Activated naive CD8-positive, alpha-beta T cell treated with anti-CD3 and anti-CD28 coated beads for 36 hours (primary cell): ENCODE measurements around the gene TBRG1. TPM values are rescaled to one million over a fixed set of nuclear protein-coding genes. Genes with fewer than 3 reads are reported as not detected.

Experiments used
- DNase-seq: peaks from one replicate; pipeline ENCODE4 v3.0.0; 2021
- H3K27ac Mint-ChIP-seq: one replicate; pipeline ENCODE4 v1.8.0; 2022; ENCODE audit warnings: mild to moderate bottlenecking, moderate library complexity, mixed read lengths
- H3K27me3 Mint-ChIP-seq: one replicate; pipeline ENCODE4 v1.8.0; 2022; ENCODE audit warnings: mild to moderate bottlenecking, mixed read lengths
- H3K36me3 Mint-ChIP-seq: one replicate; pipeline ENCODE4 v1.8.0; 2021; ENCODE audit warnings: mild to moderate bottlenecking, mixed read lengths
- H3K4me1 Mint-ChIP-seq: one replicate; pipeline ENCODE4 v1.8.0; 2021; ENCODE audit warnings: mixed read lengths
- H3K4me3 Mint-ChIP-seq: one replicate; pipeline ENCODE4 v1.8.0; 2022; ENCODE audit warnings: mild to moderate bottlenecking, moderate library complexity, mixed read lengths
- H3K9me3 Mint-ChIP-seq: one replicate; pipeline ENCODE4 v1.8.0; 2022; ENCODE audit warnings: mixed read lengths
- total RNA-seq, 2 experiments: library from RNA; stranded (reverse); gene quantifications; one replicate each; pipeline ENCODE4 v1.2.3, GENCODE V29; 2021

The TBRG1 gene
- total RNA-seq, 2 experiments from 2014 or later = 37.8 to 38.2 TPM

GRCh38 chr11:124639186-124639585 lies 16.5 kb downstream of the TBRG1 start:
- no peak overlapping the region for H3K27ac Mint-ChIP-seq
- H3K4me1 Mint-ChIP-seq = no peaks in the 10 kb centered on the region
- H3K9me3 Mint-ChIP-seq = no peaks in the 10 kb centered on the region
- peaks cover 11% of the 10 kb centered on the region for H3K36me3 Mint-ChIP-seq
- no peak overlapping the region for H3K4me3 Mint-ChIP-seq
- H3K27me3 Mint-ChIP-seq = no peaks in the 10 kb centered on the region
- no peak for DNase-seq

DNA sequence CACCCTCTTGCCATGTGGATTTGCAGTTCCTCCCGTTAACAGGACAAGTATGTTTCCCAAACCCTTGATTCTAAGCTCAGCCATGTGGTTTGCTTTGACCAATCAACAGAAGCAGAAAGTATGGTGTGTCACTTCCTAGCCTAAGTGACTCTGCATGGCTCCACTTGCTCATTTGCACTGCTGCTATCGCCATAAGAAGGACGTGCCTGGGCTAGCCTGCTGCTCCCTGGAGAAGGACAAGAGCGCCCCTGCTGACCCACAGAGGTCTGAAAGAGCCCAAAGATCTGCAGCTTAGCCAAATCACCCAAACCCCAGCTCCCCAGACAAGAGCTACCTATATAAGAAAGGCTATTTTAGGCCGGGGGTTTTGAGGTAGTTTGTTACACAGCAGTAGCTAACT lies 18.0 kb downstream of the TBRG1 start:
- DNase-seq = no peak
- peaks cover 11% of the 10 kb centered on the region for H3K36me3 Mint-ChIP-seq
- H3K9me3 Mint-ChIP-seq = no peaks in the 10 kb centered on the region
- H3K4me3 Mint-ChIP-seq = no peak overlapping the region
- H3K4me1 Mint-ChIP-seq = no peaks in the 10 kb centered on the region
- H3K27ac Mint-ChIP-seq = no peak overlapping the region
- no peaks in the 10 kb centered on the region for H3K27me3 Mint-ChIP-seq

DNA sequence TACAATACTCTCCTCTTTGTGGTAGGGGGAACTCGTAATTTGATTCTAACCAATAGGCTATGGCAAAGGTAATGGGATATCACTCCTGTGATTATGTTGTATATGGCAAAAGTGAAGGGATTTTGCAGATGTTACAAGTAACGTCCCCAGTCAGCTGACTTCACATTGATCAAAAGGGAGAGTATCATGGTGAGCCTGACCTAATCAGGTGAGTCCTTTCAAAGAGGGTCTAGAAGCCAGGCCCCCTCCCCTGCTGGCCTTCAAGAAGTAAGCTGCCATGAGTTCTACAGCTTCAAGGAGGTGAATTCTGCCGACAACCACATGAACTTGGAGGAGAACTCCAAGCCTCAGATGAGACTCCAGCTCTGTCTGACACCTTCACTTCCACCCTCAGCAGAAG lies 20.0 kb downstream of the TBRG1 start:
- no peaks in the 10 kb centered on the region for H3K27me3 Mint-ChIP-seq
- H3K36me3 Mint-ChIP-seq = peaks cover 4% of the 10 kb centered on the region
- no peaks in the 10 kb centered on the region for H3K9me3 Mint-ChIP-seq
- no peak for DNase-seq
- no peak overlapping the region for H3K4me3 Mint-ChIP-seq
- no peaks in the 10 kb centered on the region for H3K4me1 Mint-ChIP-seq
- no peak overlapping the region for H3K27ac Mint-ChIP-seq

GRCh38 chr11:124643042-124643604 lies 20.5 kb downstream of the TBRG1 start:
- H3K36me3 Mint-ChIP-seq = peaks cover 2% of the 10 kb centered on the region
- H3K27me3 Mint-ChIP-seq = no peaks in the 10 kb centered on the region
- no peak overlapping the region for H3K4me3 Mint-ChIP-seq
- H3K4me1 Mint-ChIP-seq = no peaks in the 10 kb centered on the region
- no peak overlapping the region for H3K27ac Mint-ChIP-seq
- DNase-seq = no peak
- no peaks in the 10 kb centered on the region for H3K9me3 Mint-ChIP-seq

- no peak for DNase-seq
- no peaks in the 10 kb centered on the region for H3K4me1 Mint-ChIP-seq
- H3K27me3 Mint-ChIP-seq = no peaks in the 10 kb centered on the region
- H3K9me3 Mint-ChIP-seq = no peaks in the 10 kb centered on the region
- no peak overlapping the region for H3K4me3 Mint-ChIP-seq
- H3K36me3 Mint-ChIP-seq = peaks cover 2% of the 10 kb centered on the region
- no peak overlapping the region for H3K27ac Mint-ChIP-seq
These were observed 21.2 kb downstream of the TBRG1 start for GRCh38 chr11:124643605-124644425.

GRCh38 chr11:124644426-124645280 lies 22.0 kb downstream of the TBRG1 start:
- peaks cover 2% of the 10 kb centered on the region for H3K36me3 Mint-ChIP-seq
- H3K27me3 Mint-ChIP-seq = no peaks in the 10 kb centered on the region
- H3K9me3 Mint-ChIP-seq = no peaks in the 10 kb centered on the region
- no peak overlapping the region for H3K27ac Mint-ChIP-seq
- H3K4me1 Mint-ChIP-seq = no peaks in the 10 kb centered on the region
- H3K4me3 Mint-ChIP-seq = no peak overlapping the region
- DNase-seq = no peak

DNA sequence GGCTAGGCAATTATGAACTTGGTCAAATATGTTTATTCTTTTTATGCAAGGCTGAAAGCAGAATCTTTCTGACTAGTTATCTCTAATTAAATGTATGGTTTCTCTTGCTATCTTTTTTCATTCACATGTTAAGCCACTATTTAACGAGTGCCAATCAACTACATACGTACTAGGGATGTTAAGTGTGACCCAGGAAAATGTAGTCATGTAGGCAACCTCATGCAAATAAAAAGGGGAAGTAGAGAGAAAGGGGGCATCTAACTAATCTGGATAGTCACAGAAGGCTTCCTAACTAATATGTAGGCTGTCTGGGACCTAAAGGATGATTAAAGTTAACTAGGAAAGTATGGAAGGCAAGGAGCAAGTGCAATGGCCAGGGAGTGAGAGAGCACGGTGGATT lies 23.5 kb downstream of the TBRG1 start:
- Mint-ChIP-seq H3K27me3 (no peaks in the 10 kb centered on the region), H3K27ac (no peak overlapping the region), H3K4me3 (no peak overlapping the region), H3K36me3 (no peaks in the 10 kb centered on the region), H3K9me3 (no peaks in the 10 kb centered on the region), H3K4me1 (no peaks in the 10 kb centered on the region)
- DNase-seq = no peak

- no peak overlapping the region for H3K27ac Mint-ChIP-seq
- H3K4me3 Mint-ChIP-seq = no peak overlapping the region
- no peak for DNase-seq
- H3K36me3 Mint-ChIP-seq = peaks cover 5% of the 10 kb centered on the region
- H3K9me3 Mint-ChIP-seq = no peaks in the 10 kb centered on the region
- no peaks in the 10 kb centered on the region for H3K4me1 Mint-ChIP-seq
- H3K27me3 Mint-ChIP-seq = no peaks in the 10 kb centered on the region
These were observed 25.9 kb downstream of the TBRG1 start for GRCh38 chr11:124648610-124649009.

DNA sequence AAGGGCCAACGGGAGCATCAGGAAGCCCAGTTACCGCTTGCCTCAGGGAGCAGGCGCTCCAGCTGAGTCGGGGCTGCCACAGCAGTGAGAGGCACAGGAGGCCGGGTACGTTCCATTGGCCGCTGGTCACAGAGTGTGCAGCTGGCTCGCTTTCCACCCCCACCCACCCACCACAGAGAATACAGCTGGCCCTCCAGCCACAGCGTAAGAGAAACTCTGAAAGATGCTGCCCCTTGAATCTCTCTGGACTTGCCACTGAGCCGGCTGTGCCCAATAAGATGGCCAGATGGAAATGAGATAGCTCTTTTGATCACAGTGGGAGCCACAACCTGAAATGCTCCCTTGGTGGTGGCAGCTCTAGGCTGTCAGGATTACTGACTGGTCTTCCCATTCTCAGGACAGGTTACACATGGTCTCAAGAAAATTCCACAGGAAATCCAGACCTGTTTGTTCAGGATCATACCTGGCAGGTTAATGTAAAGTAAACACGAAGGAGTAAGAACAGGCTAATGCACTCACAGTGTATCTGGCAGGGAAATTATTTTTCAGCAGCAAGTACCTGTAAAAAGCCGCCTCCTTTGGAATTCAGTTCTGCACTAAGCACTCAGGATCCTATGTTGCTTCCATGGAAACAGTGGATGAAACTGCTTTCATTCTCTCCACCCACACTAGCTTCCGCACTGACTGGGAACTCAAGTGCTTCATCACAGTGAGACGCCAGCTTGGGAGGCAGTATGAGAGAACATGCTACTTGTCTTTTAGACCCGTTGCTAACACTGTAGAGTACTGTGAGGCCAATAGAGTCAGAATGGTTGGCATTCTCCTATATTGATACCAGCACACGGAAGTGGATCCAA lies 34.3 kb downstream of the TBRG1 start:
- peaks cover 7% of the 10 kb centered on the region for H3K36me3 Mint-ChIP-seq
- H3K4me3 Mint-ChIP-seq = no peak overlapping the region
- H3K9me3 Mint-ChIP-seq = no peaks in the 10 kb centered on the region
- H3K27me3 Mint-ChIP-seq = no peaks in the 10 kb centered on the region
- DNase-seq = no peak
- H3K27ac Mint-ChIP-seq = no peak overlapping the region
- no peaks in the 10 kb centered on the region for H3K4me1 Mint-ChIP-seq

DNA sequence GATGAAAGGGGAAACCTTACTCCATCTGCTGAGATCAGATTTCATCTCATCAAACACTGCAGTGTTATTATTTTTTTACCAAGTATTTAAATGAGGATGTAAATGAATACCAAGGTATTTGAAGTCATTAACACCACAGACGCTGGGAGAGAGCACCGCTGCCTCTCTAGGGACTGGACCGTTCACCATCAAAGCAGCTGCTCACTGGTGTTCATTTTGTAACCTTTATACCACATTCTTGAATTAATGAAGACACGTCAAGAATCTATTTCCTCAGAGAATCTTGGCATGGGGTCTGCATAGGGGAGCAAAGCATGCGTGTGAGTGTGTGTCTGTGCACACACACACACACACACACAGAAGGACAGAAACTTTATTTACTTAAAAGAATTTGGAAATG lies 35.2 kb downstream of the TBRG1 start:
- no peaks in the 10 kb centered on the region for H3K27me3 Mint-ChIP-seq
- H3K9me3 Mint-ChIP-seq = no peaks in the 10 kb centered on the region
- peaks cover 4% of the 10 kb centered on the region for H3K36me3 Mint-ChIP-seq
- no peak for DNase-seq
- H3K27ac Mint-ChIP-seq = no peak overlapping the region
- H3K4me3 Mint-ChIP-seq = no peak overlapping the region
- H3K4me1 Mint-ChIP-seq = no peaks in the 10 kb centered on the region

DNA sequence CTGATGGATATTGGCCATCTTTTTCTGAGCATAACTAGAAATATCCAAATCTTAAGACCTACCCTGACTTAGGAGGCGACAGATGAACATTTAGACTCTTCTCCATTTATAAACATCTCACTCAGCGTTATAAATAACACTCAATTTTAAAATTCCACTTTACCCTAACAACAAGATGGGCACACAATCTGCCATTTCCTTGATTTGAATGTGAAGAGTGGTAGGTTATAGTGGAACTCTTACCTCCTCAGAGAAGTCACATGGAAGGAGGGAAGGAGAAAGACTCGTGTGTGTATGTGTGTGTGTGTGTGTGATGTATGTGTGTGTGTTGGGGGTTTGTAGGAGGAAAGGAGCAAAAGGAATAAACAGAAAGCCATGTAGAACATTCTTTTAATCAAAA lies 35.8 kb downstream of the TBRG1 start:
- H3K4me1 Mint-ChIP-seq = no peaks in the 10 kb centered on the region
- H3K27me3 Mint-ChIP-seq = no peaks in the 10 kb centered on the region

DNA sequence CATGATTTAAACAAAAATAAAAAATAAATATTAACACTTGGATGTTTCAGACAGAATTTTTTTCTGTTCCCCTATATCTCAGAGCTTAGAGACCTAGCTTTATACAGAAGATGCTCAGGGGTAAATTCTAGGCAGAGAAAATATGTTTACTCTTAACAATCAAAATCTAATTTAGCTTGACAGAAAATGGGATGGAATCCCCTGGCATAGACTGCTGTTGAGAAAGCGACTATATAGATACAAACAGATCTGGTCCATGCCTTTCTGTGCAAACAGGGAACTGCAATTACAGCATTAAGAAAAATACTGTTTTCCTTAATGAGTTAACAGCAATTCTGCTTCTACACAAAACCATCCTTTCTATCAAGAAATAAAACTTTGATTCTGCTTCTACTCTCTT lies 36.3 kb downstream of the TBRG1 start:
- no peaks in the 10 kb centered on the region for H3K9me3 Mint-ChIP-seq
- peaks cover 2% of the 10 kb centered on the region for H3K36me3 Mint-ChIP-seq
- DNase-seq = no peak
- no peak overlapping the region for H3K27ac Mint-ChIP-seq
- H3K4me1 Mint-ChIP-seq = no peaks in the 10 kb centered on the region
- no peak overlapping the region for H3K4me3 Mint-ChIP-seq
- H3K27me3 Mint-ChIP-seq = no peaks in the 10 kb centered on the region

More for the DNA sequence above, 35.8 kb downstream of the TBRG1 start:
- no peak for DNase-seq
- no peak overlapping the region for H3K27ac Mint-ChIP-seq
- no peak overlapping the region for H3K4me3 Mint-ChIP-seq
- H3K36me3 Mint-ChIP-seq = peaks cover 2% of the 10 kb centered on the region
- H3K9me3 Mint-ChIP-seq = no peaks in the 10 kb centered on the region

- H3K4me3 Mint-ChIP-seq = no peak overlapping the region
- no peaks in the 10 kb centered on the region for H3K27me3 Mint-ChIP-seq
- H3K27ac Mint-ChIP-seq = no peak overlapping the region
- no peaks in the 10 kb centered on the region for H3K9me3 Mint-ChIP-seq
- DNase-seq = no peak
- no peaks in the 10 kb centered on the region for H3K4me1 Mint-ChIP-seq
- peaks cover 2% of the 10 kb centered on the region for H3K36me3 Mint-ChIP-seq
These were observed 38.9 kb downstream of the TBRG1 start for GRCh38 chr11:124661553-124661952.

- Mint-ChIP-seq H3K27ac (no peak overlapping the region), H3K27me3 (no peaks in the 10 kb centered on the region), H3K4me3 (no peak overlapping the region), H3K36me3 (peaks cover 2% of the 10 kb centered on the region), H3K9me3 (no peaks in the 10 kb centered on the region), H3K4me1 (no peaks in the 10 kb centered on the region)
- DNase-seq = no peak
These were observed 39.4 kb downstream of the TBRG1 start for GRCh38 chr11:124662106-124662505.

DNA sequence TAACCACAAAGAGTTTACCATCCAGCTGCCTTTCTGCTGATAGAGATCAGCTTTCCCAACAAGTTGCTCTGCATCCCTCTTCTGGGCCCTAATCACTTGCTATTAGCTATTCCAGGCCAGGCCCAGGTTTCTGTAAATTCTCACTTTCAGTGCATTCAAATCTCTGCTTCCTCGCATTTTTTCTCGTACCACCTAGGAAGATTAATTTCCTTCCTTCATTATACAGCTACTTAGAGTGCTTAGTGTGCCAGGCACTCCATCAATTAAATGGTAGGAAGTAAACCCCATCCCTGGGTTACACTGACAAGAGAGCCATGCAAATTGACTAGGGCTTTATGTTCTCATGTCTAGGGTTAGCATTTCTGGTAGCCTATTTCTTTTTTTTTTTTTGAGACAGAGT lies 41.2 kb downstream of the TBRG1 start:
- Mint-ChIP-seq H3K4me3 (no peak overlapping the region), H3K27me3 (no peaks in the 10 kb centered on the region), H3K27ac (no peak overlapping the region), H3K9me3 (no peaks in the 10 kb centered on the region), H3K36me3 (peaks cover 2% of the 10 kb centered on the region), H3K4me1 (no peaks in the 10 kb centered on the region)
- DNase-seq = no peak
